Measurements from ENCODE around the gene MAPK11.
"Not testable (repeated sequence)": the region's sequence is repeated elsewhere in the genome, so short reads cannot be mapped to it uniquely, and the experiment has no call there.

The MAPK11 gene

GRCh38 chr22:50274311-50274710, 4.1 kb upstream of the MAPK11 start:
- DNase-seq = peak; percentile 75
- H3K9me3 ChIP-seq = no peaks in the 10 kb centered on the region
- no peak overlapping the region for H3K4me3 ChIP-seq (ENCODE audit: low read depth, low read length)
- H3K4me1 ChIP-seq = peaks cover 17% of the 10 kb centered on the region
- peaks cover 5% of the 10 kb centered on the region for H3K27me3 ChIP-seq
- peak; percentile 50 for TF ChIP-seq CTCF (IDR thresholded peaks at IDR 0.05; ENCODE audit: low read depth, low read length)
- H3K36me3 ChIP-seq = peaks cover 39% of the 10 kb centered on the region

GRCh38 chr22:50273781-50274180, 3.6 kb upstream of the MAPK11 start:
- Histone ChIP-seq H3K4me1 (peaks cover 17% of the 10 kb centered on the region), H3K36me3 (peaks cover 34% of the 10 kb centered on the region)
- H3K4me3 ChIP-seq (ENCODE audit: low read depth, low read length); H3K9me3 ChIP-seq; DNase-seq; H3K27me3 ChIP-seq: not testable (repeated sequence)

- not testable (repeated sequence) for H3K4me3 ChIP-seq (ENCODE audit: low read depth, low read length); H3K27me3 ChIP-seq; H3K9me3 ChIP-seq
- Histone ChIP-seq H3K4me1 (peaks cover 17% of the 10 kb centered on the region), H3K36me3 (peaks cover 30% of the 10 kb centered on the region)
- peak; percentile 38 for DNase-seq
- TF ChIP-seq CTCF (IDR thresholded peaks at IDR 0.05; ENCODE audit: low read depth, low read length) = peak; percentile 26; the same call in 1 of the 2 replicates
Observed at GRCh38 chr22:50273352-50273751, 3.2 kb upstream of the MAPK11 start.

- DNase-seq = peak; percentile 57
- H3K4me1 ChIP-seq = peaks cover 17% of the 10 kb centered on the region
- no peak for TF ChIP-seq CTCF (IDR thresholded peaks at IDR 0.05; ENCODE audit: low read depth, low read length)
- peaks cover 18% of the 10 kb centered on the region for H3K36me3 ChIP-seq
- H3K27me3 ChIP-seq = peaks cover 5% of the 10 kb centered on the region
- H3K9me3 ChIP-seq = no peaks in the 10 kb centered on the region
- H3K4me3 ChIP-seq (ENCODE audit: low read depth, low read length) = no peak overlapping the region
Observed at GRCh38 chr22:50272044-50272802, 2.0 kb upstream of the MAPK11 start.

GRCh38 chr22:50271519-50271970, 1.4 kb upstream of the MAPK11 start:
- peak overlapping the region; percentile 65 for H3K4me3 ChIP-seq (ENCODE audit: low read depth, low read length)
- TF ChIP-seq CTCF (IDR thresholded peaks at IDR 0.05; ENCODE audit: low read depth, low read length) = no peak
- peak; percentile 87 for DNase-seq
- H3K9me3 ChIP-seq = no peaks in the 10 kb centered on the region
- peaks cover 5% of the 10 kb centered on the region for H3K27me3 ChIP-seq
- peaks cover 17% of the 10 kb centered on the region for H3K4me1 ChIP-seq
- peaks cover 13% of the 10 kb centered on the region for H3K36me3 ChIP-seq

GRCh38 chr22:50270666-50271394, 650 bp upstream of the MAPK11 start:
- Histone ChIP-seq H3K9me3 (no peaks in the 10 kb centered on the region), H3K36me3 (peaks cover 11% of the 10 kb centered on the region), H3K27me3 (peaks cover 5% of the 10 kb centered on the region), H3K4me1 (peaks cover 17% of the 10 kb centered on the region), H3K4me3 (ENCODE audit: low read depth, low read length) (peak overlapping the region; percentile 65)
- peak; percentile 35 for DNase-seq
- no peak for TF ChIP-seq CTCF (IDR thresholded peaks at IDR 0.05; ENCODE audit: low read depth, low read length)
